ENCODE data around the gene GOLGA6L10.
"Not testable (repeated sequence)": the region's sequence is repeated elsewhere in the genome, so short reads cannot be mapped to it uniquely, and the experiment has no call there.

GOLGA6L10 gene

DNA sequence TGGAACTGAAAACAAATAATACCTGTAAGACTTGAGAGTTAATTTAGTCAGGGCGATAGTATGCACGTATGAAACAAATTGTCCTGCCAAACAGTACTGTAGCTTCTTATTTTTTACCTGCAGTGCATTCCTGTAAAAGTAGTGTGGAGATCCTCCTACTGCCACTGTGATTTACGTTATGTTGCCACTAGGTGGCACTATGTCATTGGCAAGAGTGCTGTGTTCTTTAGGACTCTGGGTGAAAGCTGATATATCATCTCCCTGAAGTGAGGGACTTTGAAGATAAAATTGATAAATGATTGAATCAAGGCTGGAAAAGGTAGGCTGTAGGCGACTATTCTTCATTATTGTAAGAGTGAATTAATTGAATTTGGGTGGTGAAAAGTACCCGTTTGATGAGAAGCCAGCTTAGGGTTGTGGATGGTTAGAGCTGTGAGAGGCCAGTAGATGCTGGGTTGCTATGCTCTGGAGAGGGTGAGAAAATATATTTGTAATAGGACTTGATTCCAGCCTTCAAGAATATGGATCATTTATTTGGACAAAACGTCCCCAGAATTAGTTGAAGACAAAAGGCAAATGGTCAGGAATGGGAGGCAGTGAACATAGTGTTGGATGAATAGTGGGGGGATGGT, 16.5 kb upstream of the GOLGA6L10 start:
- H3K4me3 ChIP-seq; in situ Hi-C loops (cut with MboI; ENCODE audit: low sequenced_read_pairs); H3K9me3 ChIP-seq; H3K4me1 ChIP-seq; H3K36me3 ChIP-seq (replicated peaks); H3K27me3 ChIP-seq (ENCODE audit: low read depth): not testable (repeated sequence)
- DNase-seq (ENCODE audit: low spot score in 2 of 2) = peak in 1 of 2 experiments; percentile 69

DNA sequence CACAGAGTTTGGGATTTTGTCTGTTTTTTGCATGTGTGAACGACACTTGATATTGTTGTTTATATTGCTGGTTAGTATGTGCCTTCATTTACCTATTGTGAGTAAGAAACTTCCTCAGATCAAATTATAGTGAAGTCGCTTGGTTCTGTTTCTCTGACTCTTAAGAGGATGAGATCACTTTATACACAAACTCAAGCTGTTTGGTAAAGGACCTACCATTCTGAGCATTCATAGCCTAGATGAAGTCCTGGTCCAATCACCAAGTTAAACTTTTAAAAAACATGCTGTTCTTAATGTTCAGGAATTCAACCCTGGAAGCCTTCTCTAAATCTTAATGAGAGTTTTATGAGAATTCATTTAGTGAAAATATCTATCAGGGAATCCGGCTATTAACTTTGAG, 15.3 kb upstream of the GOLGA6L10 start:
- H3K4me3 ChIP-seq; H3K27me3 ChIP-seq (ENCODE audit: low read depth); H3K4me1 ChIP-seq; DNase-seq (ENCODE audit: low spot score in 2 of 2); H3K9me3 ChIP-seq; in situ Hi-C loops (cut with MboI; ENCODE audit: low sequenced_read_pairs); H3K36me3 ChIP-seq (replicated peaks): not testable (repeated sequence)

DNA sequence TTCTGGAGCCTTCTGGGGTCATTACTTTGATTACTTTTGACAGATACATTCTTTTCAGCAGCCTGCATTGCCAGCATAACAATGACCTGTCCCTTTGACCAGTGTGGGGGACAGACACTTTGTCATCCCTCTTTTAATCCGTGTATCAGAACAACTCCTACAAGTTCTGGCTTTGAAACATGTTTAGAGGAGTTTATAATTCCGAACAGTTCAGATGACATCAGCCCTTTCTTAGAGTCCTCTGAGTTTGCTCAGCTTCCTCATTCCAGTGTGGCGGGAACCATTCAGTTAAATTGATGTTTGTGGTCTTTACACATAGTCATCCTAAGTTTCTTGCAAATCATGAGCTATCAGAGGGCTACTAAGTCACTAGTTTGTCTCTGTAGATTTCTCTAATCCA, 13.5 kb upstream of the GOLGA6L10 start:
- H3K36me3 ChIP-seq (replicated peaks); H3K4me3 ChIP-seq; H3K9me3 ChIP-seq; H3K27me3 ChIP-seq (ENCODE audit: low read depth); DNase-seq (ENCODE audit: low spot score in 2 of 2); H3K4me1 ChIP-seq; in situ Hi-C loops (cut with MboI; ENCODE audit: low sequenced_read_pairs): not testable (repeated sequence)

DNA sequence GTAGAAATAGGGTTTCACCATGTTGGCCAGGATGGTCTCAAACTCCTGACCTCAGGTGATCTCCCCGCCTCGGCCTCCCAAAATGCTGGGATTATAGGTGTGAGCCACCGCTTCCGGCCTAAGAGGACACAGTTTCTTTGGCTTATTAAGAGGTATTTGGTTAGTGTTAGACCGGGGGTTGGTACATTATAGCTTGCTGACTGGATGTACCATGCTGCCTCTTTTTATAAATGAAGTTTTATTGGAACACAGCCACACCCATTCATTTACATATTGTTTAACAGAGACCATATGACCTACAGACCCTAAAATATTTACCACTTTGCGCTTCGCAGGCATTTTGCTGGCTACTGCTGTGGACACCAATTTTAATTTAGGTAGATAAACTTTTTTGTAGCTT, 11.3 kb upstream of the GOLGA6L10 start:
- H3K27me3 ChIP-seq (ENCODE audit: low read depth); H3K9me3 ChIP-seq; DNase-seq (ENCODE audit: low spot score in 2 of 2); H3K4me1 ChIP-seq; H3K36me3 ChIP-seq (replicated peaks); in situ Hi-C loops (cut with MboI; ENCODE audit: low sequenced_read_pairs); H3K4me3 ChIP-seq: not testable (repeated sequence)

DNA sequence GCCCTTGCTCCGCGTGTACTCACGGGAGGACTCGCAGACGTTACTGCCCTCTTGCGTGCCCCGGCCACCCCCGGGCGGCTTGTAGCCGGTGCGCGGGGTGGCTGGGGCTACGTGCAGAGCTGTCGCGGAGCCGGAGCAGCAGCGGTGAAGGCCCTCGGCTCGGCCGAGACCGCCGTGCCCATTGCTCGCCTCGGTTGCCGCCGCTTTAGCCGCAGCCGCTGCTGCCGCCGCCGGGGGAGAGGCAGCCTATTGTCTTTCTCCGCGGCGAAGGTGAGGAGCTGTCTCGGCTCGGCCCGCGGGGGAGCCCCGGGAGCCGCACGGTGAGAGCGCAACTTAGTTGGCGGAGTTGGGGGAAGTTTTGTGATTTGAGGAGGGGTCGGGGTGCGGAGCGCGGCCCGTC, 5.8 kb upstream of the GOLGA6L10 start:
- H3K4me3 ChIP-seq = peak overlapping the region; percentile 30
- DNase-seq (ENCODE audit: low spot score in 2 of 2); in situ Hi-C loops (cut with MboI; ENCODE audit: low sequenced_read_pairs); H3K9me3 ChIP-seq; H3K27me3 ChIP-seq (ENCODE audit: low read depth); H3K36me3 ChIP-seq (replicated peaks); H3K4me1 ChIP-seq: not testable (repeated sequence)

DNA sequence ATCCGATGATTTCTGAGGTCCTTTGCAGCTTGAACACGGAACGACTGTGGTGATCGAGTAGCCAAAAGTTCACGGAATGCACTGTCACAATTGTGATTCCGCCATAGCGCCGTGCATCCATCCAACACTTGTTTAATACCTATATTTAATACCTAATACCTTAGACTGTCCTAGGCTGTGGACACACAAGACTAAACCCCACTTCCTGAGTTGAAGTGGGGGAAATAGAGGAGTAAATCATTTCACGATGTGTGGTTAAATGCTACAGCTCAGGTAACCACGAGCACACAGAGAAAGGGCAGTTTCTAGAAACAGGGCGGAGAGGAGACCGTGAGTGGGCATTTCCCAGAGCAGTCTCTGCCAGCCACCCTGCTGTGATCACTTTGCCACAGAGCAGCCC, 5.3 kb upstream of the GOLGA6L10 start:
- DNase-seq (ENCODE audit: low spot score in 2 of 2) = peak in 1 of 2 experiments; percentile 7
- in situ Hi-C loops (cut with MboI; ENCODE audit: low sequenced_read_pairs); H3K9me3 ChIP-seq; H3K4me3 ChIP-seq; H3K36me3 ChIP-seq (replicated peaks); H3K27me3 ChIP-seq (ENCODE audit: low read depth); H3K4me1 ChIP-seq: not testable (repeated sequence)

DNA sequence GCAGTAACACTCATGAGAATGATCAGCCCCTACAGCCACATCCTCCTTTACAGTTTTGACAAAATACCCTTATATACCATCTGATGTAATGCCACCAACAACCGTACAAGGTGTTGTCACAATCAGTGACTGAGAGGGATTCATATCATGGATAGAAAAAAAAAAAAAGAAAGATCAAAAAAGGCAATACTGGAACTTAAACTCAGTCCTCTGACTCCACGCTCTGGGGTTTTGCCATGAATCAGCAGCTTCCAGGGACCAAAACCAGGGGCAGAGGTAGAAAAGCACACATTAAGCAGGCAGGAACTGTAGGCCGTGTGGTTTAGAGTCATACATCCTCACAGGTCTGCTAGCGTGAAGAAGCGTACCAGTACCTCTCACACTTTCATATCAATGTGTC, 1.6 kb downstream of the GOLGA6L10 start:
- not testable (repeated sequence) for H3K27me3 ChIP-seq (ENCODE audit: low read depth)

DNA sequence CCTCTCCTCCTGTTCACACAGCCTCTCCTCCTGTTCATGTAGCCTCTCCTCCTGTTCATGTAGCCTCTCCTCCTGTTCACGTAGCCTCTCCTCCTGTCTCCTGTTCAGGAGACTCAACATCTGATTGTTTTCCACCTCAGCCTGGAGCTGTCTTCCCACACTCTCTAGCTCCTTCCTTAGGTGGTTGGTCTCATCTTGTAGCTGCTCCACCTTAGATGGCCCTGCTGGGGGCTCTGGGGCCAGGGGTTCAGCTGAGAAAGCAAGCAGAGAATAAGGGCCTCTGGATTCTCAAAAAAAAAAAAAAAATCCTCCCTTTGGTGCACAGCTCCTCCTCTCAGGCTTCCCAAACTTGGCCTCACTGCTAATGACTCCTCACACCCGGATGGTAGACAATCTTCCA, 4.1 kb downstream of the GOLGA6L10 start:
- H3K27me3 ChIP-seq (ENCODE audit: low read depth); H3K4me3 ChIP-seq; H3K36me3 ChIP-seq (replicated peaks); in situ Hi-C loops (cut with MboI; ENCODE audit: low sequenced_read_pairs); H3K4me1 ChIP-seq; H3K9me3 ChIP-seq: not testable (repeated sequence)
- DNase-seq (ENCODE audit: low spot score in 2 of 2) = peak in 1 of 2 experiments; percentile 8

More for the DNA sequence above, 1.6 kb downstream of the GOLGA6L10 start:
- H3K4me3 ChIP-seq; H3K36me3 ChIP-seq (replicated peaks); DNase-seq (ENCODE audit: low spot score in 2 of 2); H3K4me1 ChIP-seq; in situ Hi-C loops (cut with MboI; ENCODE audit: low sequenced_read_pairs); H3K9me3 ChIP-seq: not testable (repeated sequence)

DNA sequence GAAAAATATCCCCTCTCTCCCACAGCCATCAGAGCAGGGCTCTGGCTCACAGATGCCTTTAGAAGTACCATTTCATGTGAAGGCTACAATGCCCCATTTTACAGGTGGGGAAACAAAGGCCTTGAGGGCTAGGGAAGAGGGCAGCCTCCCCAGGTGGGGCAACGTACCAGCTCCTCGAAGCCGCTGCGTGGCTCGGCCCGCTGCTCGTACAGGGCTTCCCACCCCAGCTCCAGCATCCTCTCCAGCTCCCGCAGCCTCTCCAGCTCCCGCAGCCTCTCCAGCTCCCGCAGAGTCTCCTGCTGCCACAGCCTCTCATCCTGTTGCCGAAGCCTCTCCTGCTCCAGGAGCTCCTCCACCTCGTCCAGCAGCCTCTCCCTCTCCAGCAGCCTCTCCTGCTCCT, 4.9 kb downstream of the GOLGA6L10 start:
- peak in 1 of 2 experiments; percentile 7 for DNase-seq (ENCODE audit: low spot score in 2 of 2)
- in situ Hi-C loops (cut with MboI; ENCODE audit: low sequenced_read_pairs) = not testable (repeated sequence)

DNA sequence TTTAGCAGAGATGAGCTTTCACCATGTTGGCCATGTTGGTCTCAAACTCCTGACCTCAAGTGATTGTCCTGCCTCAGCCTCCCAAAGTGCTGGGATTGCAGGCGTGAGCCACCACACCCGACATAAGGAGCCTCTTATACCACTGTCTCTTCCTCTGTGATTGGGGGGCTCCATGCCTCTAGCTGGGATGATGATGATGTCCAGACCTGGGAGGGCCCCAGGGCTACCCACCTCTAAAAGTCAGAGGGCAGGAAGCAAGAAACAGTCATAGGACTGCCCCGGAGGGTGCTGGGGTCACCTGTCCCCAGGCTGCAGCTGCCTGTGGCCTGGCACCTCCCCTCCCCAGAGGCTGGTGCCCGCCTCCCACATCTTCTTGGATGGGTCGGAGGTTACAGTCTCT, 5.4 kb downstream of the GOLGA6L10 start:
- H3K27me3 ChIP-seq (ENCODE audit: low read depth); H3K4me1 ChIP-seq; in situ Hi-C loops (cut with MboI; ENCODE audit: low sequenced_read_pairs); H3K9me3 ChIP-seq; DNase-seq (ENCODE audit: low spot score in 2 of 2); H3K4me3 ChIP-seq; H3K36me3 ChIP-seq (replicated peaks): not testable (repeated sequence)

More for the DNA sequence above, 4.9 kb downstream of the GOLGA6L10 start:
- not testable (repeated sequence) for H3K4me1 ChIP-seq; H3K4me3 ChIP-seq; H3K27me3 ChIP-seq (ENCODE audit: low read depth); H3K9me3 ChIP-seq; H3K36me3 ChIP-seq (replicated peaks)

DNA sequence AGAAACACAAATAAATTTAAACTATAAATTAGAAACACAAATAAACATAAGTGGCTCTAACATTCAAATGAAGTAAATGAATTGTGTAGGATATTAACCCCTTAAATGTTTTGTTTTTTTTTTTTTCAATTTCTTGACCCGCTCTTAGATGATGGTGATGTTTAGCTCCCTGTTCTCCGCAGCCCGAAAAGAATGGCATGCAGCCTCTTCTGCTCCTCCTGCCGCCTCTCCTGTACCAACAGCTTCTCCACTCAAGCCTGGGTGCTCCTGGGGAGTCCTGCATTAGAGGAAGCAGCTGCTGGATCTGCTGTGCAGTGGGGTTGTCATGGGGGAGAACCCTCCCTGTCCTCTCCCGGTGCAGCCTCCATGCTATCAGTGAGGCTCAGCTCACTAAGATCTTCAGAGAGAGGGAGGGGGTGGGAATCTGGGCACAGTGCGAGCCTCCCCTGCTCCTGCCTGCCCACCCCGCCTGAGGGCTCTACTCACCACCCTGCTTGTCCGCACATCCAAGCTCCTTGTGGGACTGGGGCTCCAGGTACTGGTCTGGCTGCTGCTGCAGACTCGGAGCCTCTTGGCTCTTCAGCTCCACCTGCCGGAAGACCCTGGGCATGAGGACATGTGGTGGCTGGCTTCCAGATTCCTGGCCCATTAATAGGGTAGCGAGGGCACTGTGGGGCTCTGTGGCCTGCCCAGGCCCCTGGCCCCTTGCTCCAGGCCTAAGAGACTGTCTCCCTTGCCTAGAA, 6.5 kb downstream of the GOLGA6L10 start:
- H3K4me3 ChIP-seq; H3K4me1 ChIP-seq; H3K9me3 ChIP-seq; in situ Hi-C loops (cut with MboI; ENCODE audit: low sequenced_read_pairs); H3K27me3 ChIP-seq (ENCODE audit: low read depth); H3K36me3 ChIP-seq (replicated peaks): not testable (repeated sequence)
- peak in 1 of 2 experiments; percentile 90 for DNase-seq (ENCODE audit: low spot score in 2 of 2)

DNA sequence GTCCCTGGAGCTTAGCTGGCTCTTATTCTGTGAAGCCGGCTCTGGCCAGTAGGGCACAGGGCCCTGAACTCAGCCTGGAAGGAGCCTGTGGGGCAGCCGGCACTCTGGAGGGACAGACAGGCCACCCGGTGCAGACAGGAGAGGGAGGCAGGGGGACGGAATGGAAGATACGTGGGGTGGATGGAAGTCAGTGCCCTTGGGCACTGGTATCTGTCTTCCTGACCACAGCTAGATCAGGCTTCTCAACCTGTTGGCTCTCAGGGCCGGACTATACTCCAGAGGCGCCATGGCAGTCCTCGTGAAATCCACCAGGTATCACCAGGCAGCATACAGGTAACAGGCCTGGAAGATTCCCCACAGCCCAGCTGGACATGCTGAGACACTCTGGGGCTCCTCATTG, 10.7 kb downstream of the GOLGA6L10 start:
- in situ Hi-C loops (cut with MboI; ENCODE audit: low sequenced_read_pairs); H3K4me1 ChIP-seq; H3K36me3 ChIP-seq (replicated peaks); H3K9me3 ChIP-seq; H3K27me3 ChIP-seq (ENCODE audit: low read depth); H3K4me3 ChIP-seq: not testable (repeated sequence)
- DNase-seq (ENCODE audit: low spot score in 2 of 2) = peak in 1 of 2 experiments; percentile 17

DNA sequence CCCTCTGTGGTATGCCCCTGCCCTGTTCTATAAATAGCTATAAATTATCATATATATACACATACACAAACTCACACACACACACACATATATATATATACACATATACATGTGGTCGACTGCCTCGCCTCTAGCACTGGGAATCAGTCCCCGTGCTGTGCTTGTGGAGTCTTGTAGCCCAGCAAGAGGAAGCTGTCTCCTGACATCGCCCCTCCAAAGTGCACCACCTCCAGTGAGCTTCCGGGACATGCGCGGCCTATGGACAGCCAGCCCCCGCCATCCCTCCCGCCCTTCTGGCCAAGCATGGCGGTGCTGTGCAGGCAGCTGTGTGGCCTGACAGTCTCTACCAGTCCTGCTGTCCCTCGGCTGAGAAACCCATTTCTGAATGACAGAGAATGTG, 11.2 kb downstream of the GOLGA6L10 start:
- peak in 1 of 2 experiments; percentile 6 for DNase-seq (ENCODE audit: low spot score in 2 of 2)
- H3K4me3 ChIP-seq; H3K4me1 ChIP-seq; H3K36me3 ChIP-seq (replicated peaks); in situ Hi-C loops (cut with MboI; ENCODE audit: low sequenced_read_pairs); H3K27me3 ChIP-seq (ENCODE audit: low read depth); H3K9me3 ChIP-seq: not testable (repeated sequence)

DNA sequence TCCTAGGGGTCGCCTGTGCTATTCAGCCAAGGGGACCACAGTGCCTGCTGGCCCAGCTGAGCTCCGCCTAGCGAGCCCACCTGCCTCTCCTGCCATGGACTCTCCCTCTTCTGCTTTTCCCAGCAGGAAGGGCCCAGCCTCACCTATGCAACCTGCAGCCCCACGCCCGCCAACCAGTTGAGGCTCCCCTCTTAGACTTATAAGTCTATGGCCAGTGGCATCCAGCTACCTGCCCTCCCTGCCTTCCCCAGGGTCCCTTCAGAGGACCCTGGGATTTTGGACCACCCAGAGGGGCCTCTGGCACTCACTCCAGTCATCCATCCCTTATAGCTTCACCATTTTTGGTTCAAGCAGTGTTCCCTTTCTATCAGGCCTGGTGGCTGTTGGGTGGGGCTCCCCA, 12.2 kb downstream of the GOLGA6L10 start:
- peak in 1 of 2 experiments; percentile 3 for DNase-seq (ENCODE audit: low spot score in 2 of 2)
- H3K4me1 ChIP-seq; H3K36me3 ChIP-seq (replicated peaks); H3K9me3 ChIP-seq; H3K4me3 ChIP-seq; in situ Hi-C loops (cut with MboI; ENCODE audit: low sequenced_read_pairs); H3K27me3 ChIP-seq (ENCODE audit: low read depth): not testable (repeated sequence)

All from HAP-1 (cell line).